ENCODE measurements around the gene SELENOP. TPM values are rescaled to one million over a fixed set of nuclear protein-coding genes. Genes with fewer than 3 reads are reported as not detected.
A peak's percentile ranks its signal among the peaks of the same experiment; 100 is the strongest.
"Not testable (repeated sequence)": the region's sequence is repeated elsewhere in the genome, so short reads cannot be mapped to it uniquely, and the experiment has no call there.

Gene SELENOP, protein sequence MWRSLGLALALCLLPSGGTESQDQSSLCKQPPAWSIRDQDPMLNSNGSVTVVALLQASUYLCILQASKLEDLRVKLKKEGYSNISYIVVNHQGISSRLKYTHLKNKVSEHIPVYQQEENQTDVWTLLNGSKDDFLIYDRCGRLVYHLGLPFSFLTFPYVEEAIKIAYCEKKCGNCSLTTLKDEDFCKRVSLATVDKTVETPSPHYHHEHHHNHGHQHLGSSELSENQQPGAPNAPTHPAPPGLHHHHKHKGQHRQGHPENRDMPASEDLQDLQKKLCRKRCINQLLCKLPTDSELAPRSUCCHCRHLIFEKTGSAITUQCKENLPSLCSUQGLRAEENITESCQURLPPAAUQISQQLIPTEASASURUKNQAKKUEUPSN
- 73.3 and 79.4 TPM in 2 replicates for total RNA-seq

DNA sequence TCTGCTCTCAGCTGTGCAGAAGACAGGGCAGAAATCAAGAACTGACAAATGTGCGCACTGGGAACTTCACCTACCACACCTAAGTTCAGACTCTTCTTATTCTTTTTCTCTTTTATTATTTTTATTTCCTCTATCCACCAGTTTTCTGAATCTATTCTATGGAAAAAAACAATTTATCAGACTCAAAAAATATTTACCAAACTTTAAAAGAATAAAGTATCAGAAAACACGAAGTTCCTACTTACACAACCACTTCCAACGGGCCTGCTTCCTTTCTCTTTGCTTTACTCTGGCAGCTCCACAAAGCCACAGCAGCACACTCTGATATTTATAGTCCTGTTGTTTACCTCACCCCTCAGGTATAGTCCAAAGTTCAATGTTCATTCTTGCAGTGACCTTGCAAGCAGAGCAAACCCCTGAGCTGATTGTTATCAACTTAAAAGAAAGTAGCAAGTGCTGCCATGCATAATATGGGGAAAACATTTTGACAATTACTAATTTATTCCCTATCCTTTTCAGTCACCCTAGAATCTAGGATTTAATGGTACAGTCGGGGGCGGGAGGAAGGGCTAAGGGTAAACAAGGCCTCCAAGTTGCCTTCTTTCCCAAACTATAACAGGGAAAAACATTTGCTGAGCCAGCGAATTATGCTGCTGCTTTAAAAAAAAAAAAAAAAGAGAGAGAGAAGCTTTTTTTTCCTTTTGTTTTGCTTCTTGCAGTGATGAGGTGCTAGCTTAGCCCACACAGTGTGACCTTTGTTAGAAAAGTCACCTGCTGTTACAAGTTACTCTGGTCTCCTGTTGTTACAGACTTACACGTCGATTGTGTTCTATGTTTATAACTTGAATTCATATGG, at the start of gene SELENOP:
SELENOP (minus strand) TSS at position 302 of the 856 bp plus-strand sequence. CDS start 3,539 bp downstream, outside the sequence.
- DNase-seq: no peak

GRCh38 chr5:42858687-42859086, 47.0 kb upstream of the SELENOP start:
- no peak for DNase-seq

DNA sequence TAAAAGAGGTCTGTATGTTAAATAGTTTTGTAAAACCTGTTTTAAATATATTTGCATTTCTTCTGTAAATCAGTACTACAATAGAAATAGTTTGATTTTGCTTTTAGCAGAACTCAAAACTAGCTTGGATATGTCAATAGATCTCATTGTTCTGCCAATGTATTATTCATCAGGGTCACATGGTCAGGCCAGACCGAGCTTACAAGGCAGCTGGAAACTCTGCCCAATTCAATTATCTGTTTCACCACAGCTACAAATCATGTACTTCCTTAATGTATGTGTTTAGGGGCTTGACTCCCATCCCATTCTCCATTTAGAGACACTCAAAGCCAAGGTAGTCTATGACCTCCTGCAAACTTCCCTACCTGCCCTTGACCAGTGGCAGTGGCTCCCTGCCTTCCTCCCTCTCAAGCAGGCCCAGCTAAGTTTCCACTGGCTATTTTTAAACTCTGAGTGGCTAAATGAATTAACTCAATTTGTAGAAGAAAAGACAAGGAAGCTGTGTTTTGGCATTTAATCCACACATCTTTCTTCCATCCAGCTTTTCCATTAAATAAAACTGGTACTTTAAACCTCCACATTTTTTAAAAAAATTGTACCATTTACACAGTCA, 46.4 kb upstream of the SELENOP start:
- peak; percentile 22 for DNase-seq

DNA sequence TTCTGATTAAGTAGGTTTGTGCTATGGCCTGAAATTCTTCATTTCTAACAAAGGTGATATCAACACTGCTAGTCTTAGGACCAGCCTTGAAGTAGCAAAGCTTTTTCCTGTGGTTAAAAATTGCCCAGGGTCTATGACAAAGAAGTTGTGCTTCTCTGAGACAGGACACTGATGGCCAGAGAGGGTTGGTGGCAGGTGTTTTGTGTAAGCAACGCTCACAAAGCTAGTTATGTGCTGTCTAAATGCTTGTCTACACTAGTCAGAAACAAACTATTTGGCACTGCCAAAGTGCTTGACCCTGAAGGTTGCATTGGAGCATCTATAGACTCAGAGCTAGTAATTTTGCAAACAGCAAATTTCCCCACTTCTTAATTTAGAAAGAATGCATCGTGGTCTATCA, 44.1 kb upstream of the SELENOP start:
- no peak for DNase-seq

DNA sequence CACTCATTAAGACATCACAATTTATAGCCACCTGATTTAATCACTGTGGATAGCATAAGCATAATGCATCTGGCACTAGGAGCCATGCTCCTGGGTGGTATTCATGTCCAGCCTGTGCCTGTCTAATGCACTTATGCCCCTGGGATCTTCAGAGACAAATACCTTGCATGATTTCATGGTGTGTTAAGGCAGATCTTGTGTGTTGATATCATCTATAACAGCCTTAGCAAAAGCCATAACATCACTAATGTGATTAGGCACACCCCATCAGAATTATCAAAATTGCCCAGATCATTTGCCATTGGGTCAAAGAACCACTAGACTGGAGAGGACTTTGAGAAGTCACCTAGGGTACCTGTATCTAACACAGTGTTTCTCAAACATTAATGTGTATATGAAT, 43.7 kb upstream of the SELENOP start:
- DNase-seq: no peak

- DNase-seq: no peak
Observed at GRCh38 chr5:42854795-42855194, 43.1 kb upstream of the SELENOP start.

DNA sequence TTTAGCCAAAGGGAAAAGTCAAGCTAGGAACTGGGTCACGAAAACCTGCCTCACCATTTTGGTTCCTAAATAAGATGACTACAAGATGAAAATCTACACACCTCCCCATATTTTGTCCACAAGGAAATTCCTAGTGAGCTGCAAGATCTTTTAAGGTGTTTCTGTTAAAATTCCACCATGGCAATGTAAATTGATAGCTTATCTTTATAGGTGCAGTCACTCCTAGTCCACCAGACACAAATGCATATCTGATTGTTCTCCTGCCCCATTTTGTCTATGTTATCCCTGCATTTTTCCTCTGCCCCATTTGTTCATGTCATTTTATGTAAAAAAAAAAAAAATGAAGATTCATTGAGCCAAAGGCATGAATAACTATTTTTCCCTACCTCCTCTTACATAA, 41.1 kb upstream of the SELENOP start:
- DNase-seq: no peak

- no peak for DNase-seq
Observed at GRCh38 chr5:42851481-42851880, 39.8 kb upstream of the SELENOP start.

- DNase-seq: no peak
Observed at GRCh38 chr5:42848545-42848944, 36.9 kb upstream of the SELENOP start.

- not testable (repeated sequence) for DNase-seq
Observed at GRCh38 chr5:42844408-42844807, 32.7 kb upstream of the SELENOP start.

DNA sequence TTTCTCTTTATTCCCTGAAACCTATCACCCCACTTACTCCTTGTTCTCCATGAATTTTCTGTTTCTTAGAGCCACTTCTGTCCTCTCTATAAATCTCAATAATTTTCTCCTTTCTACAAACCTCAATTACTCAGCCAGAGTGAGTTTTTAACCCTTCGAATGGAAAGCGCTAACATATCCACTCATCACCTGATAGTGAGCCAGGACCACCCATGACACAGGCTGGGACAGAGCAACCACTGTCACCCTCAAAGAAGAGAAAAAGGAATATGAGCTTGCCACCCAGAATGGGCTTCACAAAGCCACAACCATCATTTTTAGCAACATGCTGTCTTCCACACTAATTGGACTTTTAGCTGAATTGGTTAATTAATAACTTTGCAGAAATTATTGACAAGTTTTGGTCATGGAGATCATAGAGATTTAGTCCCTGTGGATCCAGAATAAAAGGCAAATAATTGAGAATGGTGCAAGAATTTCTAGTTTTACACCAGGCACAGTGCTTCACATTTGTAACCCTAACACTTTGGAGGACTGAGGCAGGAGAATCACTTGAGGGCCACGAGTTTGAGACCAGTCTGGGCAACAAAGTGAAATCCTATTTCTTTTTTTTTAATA, 32.1 kb upstream of the SELENOP start:
- DNase-seq: no peak

DNA sequence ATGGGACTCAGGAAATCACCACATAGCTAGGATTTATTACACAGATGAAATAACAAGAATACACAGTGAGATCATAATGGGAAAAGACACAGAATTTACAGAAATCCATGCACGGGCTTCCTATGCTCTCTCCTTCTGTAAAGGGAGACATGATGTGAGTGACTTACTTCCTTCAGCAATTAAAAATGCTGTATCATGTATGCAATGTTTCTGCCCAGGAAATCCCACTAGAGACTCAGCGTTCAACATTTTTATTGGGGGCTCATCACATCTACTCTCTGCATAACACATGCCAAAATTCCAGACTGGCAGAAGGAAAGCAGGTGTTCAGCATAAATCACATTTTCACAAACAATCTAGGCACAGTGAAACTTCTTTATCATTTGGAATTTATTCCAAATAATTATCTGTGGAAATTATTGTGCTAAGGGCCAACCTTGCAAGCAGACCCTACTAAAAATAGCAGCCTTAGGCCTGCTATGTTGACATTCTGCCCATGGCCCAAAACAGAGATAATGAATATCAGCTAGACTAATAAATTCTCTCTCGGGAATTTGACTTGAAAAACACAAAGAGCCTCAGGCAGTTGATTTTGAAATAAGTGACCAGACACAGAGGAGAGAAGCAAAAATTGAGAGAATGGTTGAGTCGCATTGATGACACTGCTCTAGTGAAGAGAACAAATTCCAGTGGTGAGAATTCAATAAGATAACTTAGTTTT, 31.4 kb upstream of the SELENOP start:
- no peak for DNase-seq

- no peak for DNase-seq
Observed at GRCh38 chr5:42840842-42841567, 29.3 kb upstream of the SELENOP start.

DNA sequence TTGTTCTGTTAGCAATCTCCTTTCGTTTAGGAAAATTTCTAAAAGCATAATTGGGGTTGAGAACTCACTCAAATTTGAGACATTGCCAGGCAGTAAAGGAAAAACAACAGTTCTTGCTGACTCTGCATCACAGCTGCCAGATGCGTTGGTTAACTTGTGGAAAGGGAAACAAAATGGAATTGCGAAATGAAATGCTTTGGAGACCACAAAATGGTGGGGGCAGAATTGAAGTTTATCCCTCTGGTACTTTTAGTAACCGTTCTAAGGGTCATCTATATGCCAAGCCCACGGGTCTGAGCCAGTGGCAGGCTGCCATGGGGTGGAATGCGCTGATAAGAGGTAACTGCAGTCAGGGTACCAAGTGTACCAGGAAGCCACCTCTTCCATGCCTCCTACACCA, 28.6 kb upstream of the SELENOP start:
- no peak for DNase-seq

DNA sequence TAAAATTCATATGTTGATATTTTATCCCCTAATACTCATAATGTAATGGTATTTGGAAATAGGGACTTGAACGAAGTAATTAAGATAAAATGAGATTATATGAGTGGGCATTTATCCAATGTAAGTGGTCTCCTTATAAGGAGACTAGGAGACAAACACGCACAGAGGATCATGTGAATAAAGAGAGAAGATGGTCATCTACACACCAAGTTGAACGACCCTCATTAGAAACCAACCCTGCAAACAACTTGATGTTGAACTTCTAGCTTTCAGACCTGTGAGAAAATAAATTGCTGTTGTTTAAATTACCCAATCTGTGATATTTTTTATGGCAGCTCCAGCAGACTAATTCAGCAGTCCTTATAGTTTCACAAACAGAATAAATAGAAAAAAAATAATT, 27.5 kb upstream of the SELENOP start:
- no peak for DNase-seq

DNA sequence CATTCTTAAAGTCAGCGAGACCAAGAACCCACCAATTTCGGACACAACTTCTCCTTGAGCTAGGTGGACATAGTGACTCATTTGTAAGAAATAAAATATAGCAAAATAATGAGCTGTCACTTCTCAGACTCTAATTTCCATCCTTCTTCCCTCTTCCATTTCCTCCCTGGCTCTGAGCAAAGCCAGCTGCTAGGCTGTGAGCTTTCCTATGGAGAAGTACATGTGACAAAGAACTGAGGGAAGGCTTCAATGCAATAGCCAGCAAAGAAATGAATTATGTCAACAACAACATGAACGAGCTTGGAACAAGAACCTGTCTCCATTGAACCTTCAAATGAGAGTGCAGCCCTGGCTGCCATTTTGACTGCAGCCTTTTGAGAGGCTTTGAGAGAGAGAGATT, 25.9 kb upstream of the SELENOP start:
- DNase-seq: no peak

GRCh38 chr5:42836070-42836769, 24.5 kb upstream of the SELENOP start:
- DNase-seq: no peak

GRCh38 chr5:42832060-42832459, 20.4 kb upstream of the SELENOP start:
- no peak for DNase-seq

- no peak for DNase-seq
Observed at GRCh38 chr5:42830924-42831323, 19.2 kb upstream of the SELENOP start.

DNA sequence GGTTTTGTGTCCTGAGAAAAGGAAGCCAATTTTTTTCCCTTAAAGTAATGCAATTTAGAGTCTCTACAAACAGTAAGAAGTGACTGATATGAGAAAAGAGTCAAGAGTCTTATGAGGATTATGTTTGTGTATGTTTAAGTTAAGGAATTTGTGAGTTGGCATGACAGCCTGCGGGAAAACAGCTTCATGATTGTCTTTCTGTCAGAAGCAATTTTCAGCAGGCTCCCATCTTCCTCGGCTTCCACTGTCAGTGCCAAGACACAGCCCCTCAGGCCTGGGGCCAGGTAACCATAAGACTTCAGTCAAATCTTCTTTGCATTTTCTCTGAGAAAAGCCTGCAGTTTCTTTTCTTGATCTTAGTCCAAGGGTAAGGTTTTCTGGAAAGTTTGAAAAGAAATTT, 17.0 kb upstream of the SELENOP start:
- DNase-seq: no peak
